LNCaP clone FGC (cell line): ENCODE data around the gene WIPI1.

ENCODE experiments used
- DNase-seq: peaks from one replicate; pipeline ENCODE4 v3.0.0-alpha.2; 2011; ENCODE audit warnings: low read depth
- H3K4me3 ChIP-seq: 2 replicates; pipeline ENCODE4 v1.5.1; 2011; ENCODE audit warnings: mild to moderate bottlenecking, low read depth, low read length, control low read depth
- TF ChIP-seq, protein P1 (sequence below): IDR thresholded peaks from 2 replicates; pipeline ENCODE4 v1.5.1; 2012; ENCODE audit warnings: mild to moderate bottlenecking; ENCODE audit not compliant: control insufficient read depth, insufficient read depth; ENCODE audit errors: extremely low read depth

The WIPI1 gene

DNA sequence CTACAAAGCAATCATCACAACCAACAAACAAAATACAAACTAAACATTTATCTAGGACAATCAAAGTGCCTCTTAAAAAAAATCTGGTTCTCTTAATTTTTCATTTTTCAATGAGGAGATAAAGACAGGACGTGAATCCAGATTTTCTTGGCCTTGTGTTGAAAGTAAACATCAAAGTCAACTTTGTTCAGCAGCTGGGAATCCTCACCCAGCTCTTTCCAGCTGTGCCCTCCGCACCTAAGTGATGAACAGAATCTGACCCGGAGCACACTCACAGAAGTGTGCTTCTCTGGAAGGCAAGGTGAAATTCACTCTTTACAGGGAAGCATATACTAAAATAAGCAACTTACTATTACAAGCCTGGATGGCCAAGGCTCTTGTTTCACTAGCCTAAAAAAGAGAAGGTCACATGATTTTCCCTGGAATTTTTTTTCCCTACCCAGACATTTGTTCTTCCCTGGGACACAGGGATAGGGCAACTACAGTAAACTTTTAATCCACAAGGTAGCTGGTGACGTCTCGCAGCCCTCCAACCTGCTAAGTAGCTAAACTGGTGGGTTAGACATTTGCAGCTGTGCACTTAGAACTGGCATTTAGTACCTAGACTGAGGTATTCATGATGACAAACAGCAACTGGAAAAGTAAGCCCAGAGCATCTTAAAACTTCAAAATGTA, 3.2 kb downstream of the WIPI1 start:
- no peak for DNase-seq
- no peak overlapping the region for H3K4me3 ChIP-seq
- TF ChIP-seq, protein P1, sequence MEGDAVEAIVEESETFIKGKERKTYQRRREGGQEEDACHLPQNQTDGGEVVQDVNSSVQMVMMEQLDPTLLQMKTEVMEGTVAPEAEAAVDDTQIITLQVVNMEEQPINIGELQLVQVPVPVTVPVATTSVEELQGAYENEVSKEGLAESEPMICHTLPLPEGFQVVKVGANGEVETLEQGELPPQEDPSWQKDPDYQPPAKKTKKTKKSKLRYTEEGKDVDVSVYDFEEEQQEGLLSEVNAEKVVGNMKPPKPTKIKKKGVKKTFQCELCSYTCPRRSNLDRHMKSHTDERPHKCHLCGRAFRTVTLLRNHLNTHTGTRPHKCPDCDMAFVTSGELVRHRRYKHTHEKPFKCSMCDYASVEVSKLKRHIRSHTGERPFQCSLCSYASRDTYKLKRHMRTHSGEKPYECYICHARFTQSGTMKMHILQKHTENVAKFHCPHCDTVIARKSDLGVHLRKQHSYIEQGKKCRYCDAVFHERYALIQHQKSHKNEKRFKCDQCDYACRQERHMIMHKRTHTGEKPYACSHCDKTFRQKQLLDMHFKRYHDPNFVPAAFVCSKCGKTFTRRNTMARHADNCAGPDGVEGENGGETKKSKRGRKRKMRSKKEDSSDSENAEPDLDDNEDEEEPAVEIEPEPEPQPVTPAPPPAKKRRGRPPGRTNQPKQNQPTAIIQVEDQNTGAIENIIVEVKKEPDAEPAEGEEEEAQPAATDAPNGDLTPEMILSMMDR, result no peak

DNA sequence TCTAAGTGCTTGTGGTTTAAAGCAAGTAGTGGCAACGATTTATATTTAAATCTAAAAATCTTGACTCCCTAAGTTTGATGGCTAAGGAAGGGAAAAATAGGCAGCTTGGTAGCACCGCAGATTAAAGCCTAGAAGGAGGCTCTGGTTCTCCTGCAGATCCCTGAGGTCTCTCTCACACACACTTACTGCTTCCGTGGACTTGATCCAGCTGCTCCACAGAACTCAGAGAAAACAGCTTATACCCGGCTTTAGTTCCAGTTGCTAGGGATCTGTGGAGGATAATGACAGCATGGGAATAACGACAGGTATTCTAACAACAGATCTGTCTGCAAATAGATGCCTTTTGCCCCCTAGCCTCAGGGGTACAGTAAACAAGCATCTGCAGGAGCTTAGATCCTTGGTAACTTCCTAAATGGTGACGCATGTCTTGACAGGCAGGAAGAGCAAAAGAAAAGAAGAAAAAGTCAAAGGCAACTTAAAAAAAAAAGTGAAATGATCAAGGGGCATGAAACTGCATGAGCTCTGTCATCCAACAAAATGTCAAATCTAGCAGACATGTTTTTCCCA, 4.5 kb downstream of the WIPI1 start:
- H3K4me3 ChIP-seq, result no peak overlapping the region
- TF ChIP-seq, protein P1, result no peak
- DNase-seq, result no peak

DNA sequence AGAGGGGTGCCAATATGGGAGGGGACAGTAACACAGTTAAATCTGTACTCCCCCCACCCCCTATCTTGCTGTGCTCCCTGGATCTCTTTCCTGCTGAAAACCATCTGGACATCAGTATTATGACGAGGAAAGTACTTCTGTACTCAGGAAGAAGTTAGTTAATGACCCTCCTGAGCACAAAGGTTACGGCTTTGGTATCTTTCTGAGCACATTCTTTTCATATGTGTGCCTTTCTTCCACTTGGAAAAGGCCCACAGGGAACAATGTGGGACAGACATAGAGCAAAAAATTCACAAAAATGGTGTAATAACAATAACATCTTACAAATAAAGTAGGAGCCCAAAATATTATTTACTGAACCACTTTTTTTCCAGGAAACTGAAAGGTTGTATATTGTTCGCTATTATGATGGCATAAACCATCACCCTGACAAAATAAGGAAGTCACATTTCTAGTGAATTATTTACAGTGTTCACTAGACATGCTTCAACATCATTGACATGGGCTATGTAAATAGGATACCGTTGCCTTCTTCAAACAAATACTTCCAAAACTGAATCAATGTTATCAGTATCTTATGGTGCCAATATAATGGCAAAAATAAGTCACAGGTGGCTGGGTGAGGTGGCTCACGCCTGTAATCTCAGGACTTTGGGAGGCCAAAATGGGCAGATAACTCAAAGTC, 5.5 kb downstream of the WIPI1 start:
- DNase-seq, result no peak
- H3K4me3 ChIP-seq, result no peak overlapping the region
- TF ChIP-seq, protein P1, result no peak

DNA sequence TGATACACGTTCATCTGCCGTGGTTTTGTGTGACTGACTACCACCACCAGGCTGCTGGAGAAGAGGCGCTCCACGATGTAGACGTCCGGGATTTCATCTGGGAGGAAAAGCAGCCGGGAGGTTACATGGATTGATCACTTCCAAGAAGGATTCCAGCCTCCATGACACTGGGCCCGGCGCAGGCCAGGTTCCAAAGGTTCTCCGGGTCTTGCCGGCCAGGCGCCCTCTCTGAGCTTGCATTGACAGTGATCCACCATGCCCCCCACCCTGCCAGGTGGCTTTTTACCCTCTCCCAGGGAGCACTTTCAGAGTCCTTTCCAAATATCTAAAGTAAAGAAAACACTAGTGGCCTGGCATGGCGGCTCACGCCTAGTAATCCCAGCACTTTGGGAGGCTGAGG, 6.5 kb downstream of the WIPI1 start:
- no peak overlapping the region for H3K4me3 ChIP-seq
- no peak for DNase-seq
- TF ChIP-seq, protein P1, result no peak

DNA sequence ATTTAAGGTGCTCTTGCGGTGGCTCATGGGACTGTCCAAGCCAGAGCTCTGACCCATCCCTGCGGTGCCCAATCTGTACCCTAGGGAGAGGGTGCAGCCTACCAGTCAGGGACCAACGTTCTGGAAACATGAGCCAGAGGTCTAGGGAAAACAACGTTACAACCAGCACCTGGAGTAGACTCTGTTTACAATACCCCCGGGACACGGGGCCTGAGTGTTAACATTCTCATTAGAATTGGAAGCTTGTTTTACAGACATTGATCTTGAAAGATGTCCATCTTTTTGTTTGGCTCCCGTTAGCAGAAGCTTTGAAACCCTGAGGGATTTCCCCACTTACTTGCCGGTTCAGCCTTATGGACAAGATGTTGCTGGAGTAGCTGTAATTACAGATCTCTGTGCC, 6.9 kb downstream of the WIPI1 start:
- H3K4me3 ChIP-seq, result no peak overlapping the region
- TF ChIP-seq, protein P1, result no peak
- no peak for DNase-seq

DNA sequence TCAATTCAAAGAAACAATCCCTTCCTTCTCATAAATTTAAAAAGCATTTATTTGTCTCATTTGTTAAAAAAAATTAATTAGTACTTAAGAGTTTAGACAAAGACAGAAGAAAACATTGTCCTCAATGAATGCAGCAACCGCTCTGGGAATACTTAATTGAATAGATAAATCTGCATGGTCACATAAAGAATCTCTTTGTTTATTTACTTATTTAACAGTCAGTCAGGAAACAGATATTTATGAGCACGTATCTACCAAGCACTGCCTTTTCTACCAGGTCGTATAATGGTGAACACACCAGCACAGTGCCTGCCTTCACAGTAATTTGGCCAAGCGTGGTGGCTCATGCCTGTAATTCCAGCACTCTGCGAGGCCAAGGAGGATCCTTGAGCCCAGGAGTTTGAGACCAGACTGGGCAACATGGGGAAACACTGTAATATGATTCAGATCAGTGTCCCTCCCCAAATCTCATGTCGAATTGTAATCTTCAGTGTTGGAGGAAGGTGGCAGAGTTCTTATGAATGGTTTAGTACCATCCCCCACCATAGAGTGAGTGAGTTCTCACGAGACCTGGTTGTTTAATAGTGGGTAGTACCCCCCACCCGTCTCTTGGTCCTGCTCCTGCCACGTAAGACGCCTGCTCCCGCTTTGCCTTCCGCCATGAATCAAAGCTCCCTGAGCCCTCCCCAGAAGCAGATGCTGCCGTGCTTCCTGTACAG, 8.1 kb downstream of the WIPI1 start:
- no peak for DNase-seq
- H3K4me3 ChIP-seq, result no peak overlapping the region
- TF ChIP-seq, protein P1, result no peak
